ENCODE data around the gene CFAP69. TPM values are rescaled to one million over a fixed set of nuclear protein-coding genes. Genes with fewer than 3 reads are reported as not detected.
A peak's percentile ranks its signal among the peaks of the same experiment; 100 is the strongest.

The CFAP69 gene
- total RNA-seq, 1 experiment from 2014 or later = 4.1 TPM

GRCh38 chr7:90207956-90208355 lies 37.0 kb upstream of the CFAP69 start (continued):
- TF ChIP-seq ZBTB33 (IDR thresholded peaks at IDR 0.05; ENCODE audit: extremely low read depth, insufficient replicate concordance, low read length) (no peak), SIN3A (IDR thresholded peaks at IDR 0.05; ENCODE audit: low read depth) (no peak), ZFX (IDR thresholded peaks at IDR 0.05) (no peak), ELF1 (IDR thresholded peaks at IDR 0.05; ENCODE audit: borderline replicate concordance, low read depth) (no peak), SP1 (IDR thresholded peaks at IDR 0.05; ENCODE audit: low read depth) (no peak), TCF7L2 (IDR thresholded peaks at IDR 0.05; ENCODE audit: borderline replicate concordance, extremely low read depth, insufficient read depth, insufficient read length) (no peak), CEBPB (IDR thresholded peaks at IDR 0.05; ENCODE audit: low read depth) (no peak), CBX3 (IDR thresholded peaks at IDR 0.05; ENCODE audit: low read depth) (no peak), YY1 (IDR thresholded peaks at IDR 0.05; ENCODE audit: extremely low read depth, insufficient replicate concordance, low read depth, low read length) (no peak), POLR2AphosphoS5 (IDR thresholded peaks at IDR 0.05; ENCODE audit: low read depth, low read length) (no peak), EZH2 (IDR thresholded peaks at IDR 0.05) (no peak), POLR2A (IDR thresholded peaks at IDR 0.05; ENCODE audit: borderline replicate concordance, extremely low read depth, insufficient read depth, insufficient read length) (no peak)
- TF ChIP-seq, protein P1, sequence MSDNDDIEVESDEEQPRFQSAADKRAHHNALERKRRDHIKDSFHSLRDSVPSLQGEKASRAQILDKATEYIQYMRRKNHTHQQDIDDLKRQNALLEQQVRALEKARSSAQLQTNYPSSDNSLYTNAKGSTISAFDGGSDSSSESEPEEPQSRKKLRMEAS (IDR thresholded peaks at IDR 0.05) = no peak

DNA sequence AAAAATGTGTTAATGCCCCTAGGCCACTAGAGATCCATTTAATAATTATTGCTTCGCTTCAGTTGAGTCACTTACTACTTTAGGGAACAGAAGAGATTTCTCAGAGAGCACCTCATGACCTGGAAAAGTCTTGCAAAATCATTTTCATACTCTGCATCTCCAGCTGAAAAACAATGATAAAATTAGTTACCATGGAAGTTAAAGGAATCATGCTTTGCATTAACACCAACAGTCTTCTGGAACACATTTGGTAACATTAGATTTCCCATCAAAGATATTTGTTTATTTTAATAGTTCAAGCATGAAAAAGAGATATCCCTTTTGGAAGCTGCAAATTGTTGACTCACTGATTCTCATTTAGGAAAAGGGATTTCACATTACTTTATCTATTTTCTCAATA lies 35.2 kb upstream of the CFAP69 start:
- H3K9me2 ChIP-seq (ENCODE audit: insufficient read depth) = no peaks in the 10 kb centered on the region
- peaks cover 4% of the 10 kb centered on the region; the same call in 1 of the 2 replicates for H3K79me2 ChIP-seq (ENCODE audit: insufficient read depth, low read length)
- ATAC-seq (no peak), DNase-seq (ENCODE audit: low read depth, low spot score) (no peak)
- no peaks in the 10 kb centered on the region for H4K20me1 ChIP-seq (ENCODE audit: insufficient read depth)
- no peak overlapping the region for H3K4me3 ChIP-seq (replicated peaks in 1 of 2; ENCODE audit: low read depth in 1 of 2, low read length in 2 of 2)
- RAD21 ChIA-PET (ENCODE audit: low non-redundant PET in 1 of 2, low total read pairs in 2 of 2, uncharacterized antibody in 2 of 2, unreplicated experiment in 2 of 2) = no interaction called here
- H3K4me2 ChIP-seq (ENCODE audit: low read length) = no peak overlapping the region
- TF ChIP-seq EGR1 (IDR thresholded peaks at IDR 0.05; ENCODE audit: low read depth) (no peak), TCF7L2 (IDR thresholded peaks at IDR 0.05; ENCODE audit: borderline replicate concordance, extremely low read depth, insufficient read depth, insufficient read length) (no peak), JUND (IDR thresholded peaks at IDR 0.05) (no peak), EZH2phosphoT487 (IDR thresholded peaks at IDR 0.05; ENCODE audit: borderline replicate concordance) (no peak), ZBTB33 (IDR thresholded peaks at IDR 0.05; ENCODE audit: extremely low read depth, insufficient replicate concordance, low read length) (no peak), POLR2AphosphoS5 (IDR thresholded peaks at IDR 0.05; ENCODE audit: low read depth, low read length) (no peak), POLR2A (IDR thresholded peaks at IDR 0.05; ENCODE audit: borderline replicate concordance, extremely low read depth, insufficient read depth, insufficient read length) (no peak)
- H2AFZ ChIP-seq (ENCODE audit: low read depth, low read length, poor library complexity, severe bottlenecking) = peak overlapping the region; percentile 63
- no peaks in the 10 kb centered on the region for H3K36me3 ChIP-seq (ENCODE audit: control insufficient read depth in 1 of 2, insufficient read depth in 2 of 2, low read length in 2 of 2)
- no peak overlapping the region for H3K9ac ChIP-seq (ENCODE audit: low read length)
- H3K9me3 ChIP-seq (ENCODE audit: control insufficient read depth in 1 of 2, insufficient read depth in 1 of 2, low read depth in 1 of 2, low read length in 2 of 2) = no peaks in the 10 kb centered on the region
- CTCF ChIA-PET = no interaction called here
- no peak overlapping the region for H3K27ac ChIP-seq (ENCODE audit: low read depth, low read length)
- intact Hi-C loops (cut with micrococcal nuclease) = loop anchor here (2.0 to 5.0 kb wide), 2 partner anchors 31 to 52 kb away; no protein-coding TSS in a partner anchor
- no peaks in the 10 kb centered on the region for H3K27me3 ChIP-seq (ENCODE audit: insufficient read depth, low read length)
- POLR2A ChIA-PET = no interaction called here
- peaks cover 9 to 22% of the 10 kb centered on the region in 2 experiments for H3K4me1 ChIP-seq (ENCODE audit: control insufficient read depth in 1 of 2, insufficient read depth in 2 of 2, low read length in 2 of 2)
- no TSS peak for BruUV-seq (replicated peaks)
